Body of pancreas (tissue), 4 donors: ENCODE measurements around the gene ATXN1.

ENCODE experiments used
- CTCF ChIP-seq, 7 experiments: fragments of 450-650 bp in 4 of 7; fragments of 200-600 bp in 3 of 7; sonication (generic) in 3 of 7; IDR thresholded peaks; one replicate each; pipeline ENCODE4 v1.5.1; 2016 to 2019; ENCODE audit warnings: antibody characterized with exemption in 7 of 7
- POLR2A ChIP-seq, 3 donors: fragments of 450-650 bp; IDR thresholded peaks; one replicate each; pipeline ENCODE4 v1.6.1; 2016; ENCODE audit warnings: antibody characterized with exemption in 3 of 3, mild to moderate bottlenecking in 2 of 3

DNA sequence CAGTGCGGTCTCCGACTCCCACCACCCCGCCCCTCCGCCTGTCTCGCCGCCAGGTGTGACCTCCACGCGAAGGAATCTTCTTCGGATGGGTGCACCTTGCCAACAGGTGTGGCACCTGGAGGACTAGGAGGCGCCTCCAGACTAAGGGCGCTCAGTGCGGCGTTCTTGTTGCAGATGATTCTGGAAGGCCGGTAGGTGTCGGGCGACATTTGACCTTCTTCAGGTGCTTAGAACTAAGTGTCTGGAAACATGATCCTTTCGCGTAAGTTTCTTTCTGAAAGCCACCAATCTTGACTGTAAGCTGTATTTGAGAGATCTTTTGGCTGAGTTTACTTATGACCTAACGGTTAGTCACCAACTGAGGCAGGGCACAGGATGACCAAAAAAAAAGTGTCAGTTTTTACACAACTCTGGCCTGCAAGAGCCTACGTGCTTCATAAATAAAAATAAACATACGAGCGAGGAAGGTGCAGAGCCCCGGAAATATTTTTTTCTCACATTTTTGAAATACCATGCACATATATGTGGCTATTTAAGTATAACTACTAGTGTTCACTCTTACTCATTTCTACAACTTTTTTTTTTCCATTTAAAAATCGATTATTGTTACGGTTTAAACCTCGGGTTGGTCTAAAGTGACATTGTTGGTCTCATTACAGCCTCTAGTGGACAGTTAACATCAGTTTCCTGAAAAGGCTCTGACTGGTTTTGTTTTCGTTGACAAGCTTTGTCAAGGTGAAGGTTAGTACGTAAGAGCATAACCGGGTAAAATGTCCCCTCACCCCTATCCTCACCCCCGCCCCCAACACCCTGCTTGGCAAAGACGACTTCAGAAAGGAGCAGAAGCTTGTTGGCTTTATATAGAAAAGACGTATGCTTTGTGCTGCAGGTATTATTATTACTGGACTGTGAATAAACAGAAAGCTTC is 1.6 kb upstream of the ATXN1 start:
- TF ChIP-seq CTCF (IDR thresholded peaks at IDR 0.05) (peak; percentile 51 to 88 (median 82)), POLR2A (IDR thresholded peaks at IDR 0.05) (no peak)
